Cortex of kidney (tissue), 1 donor: ENCODE results near the gene PSG4.
"Not testable (repeated sequence)": the region's sequence is repeated elsewhere in the genome, so short reads cannot be mapped to it uniquely, and the experiment has no call there.

Experiments used
- DNase-seq: peaks from one replicate; lab custom pipeline; 2025; lab: John Stamatoyannopoulos, UW

Gene PSG4

DNA sequence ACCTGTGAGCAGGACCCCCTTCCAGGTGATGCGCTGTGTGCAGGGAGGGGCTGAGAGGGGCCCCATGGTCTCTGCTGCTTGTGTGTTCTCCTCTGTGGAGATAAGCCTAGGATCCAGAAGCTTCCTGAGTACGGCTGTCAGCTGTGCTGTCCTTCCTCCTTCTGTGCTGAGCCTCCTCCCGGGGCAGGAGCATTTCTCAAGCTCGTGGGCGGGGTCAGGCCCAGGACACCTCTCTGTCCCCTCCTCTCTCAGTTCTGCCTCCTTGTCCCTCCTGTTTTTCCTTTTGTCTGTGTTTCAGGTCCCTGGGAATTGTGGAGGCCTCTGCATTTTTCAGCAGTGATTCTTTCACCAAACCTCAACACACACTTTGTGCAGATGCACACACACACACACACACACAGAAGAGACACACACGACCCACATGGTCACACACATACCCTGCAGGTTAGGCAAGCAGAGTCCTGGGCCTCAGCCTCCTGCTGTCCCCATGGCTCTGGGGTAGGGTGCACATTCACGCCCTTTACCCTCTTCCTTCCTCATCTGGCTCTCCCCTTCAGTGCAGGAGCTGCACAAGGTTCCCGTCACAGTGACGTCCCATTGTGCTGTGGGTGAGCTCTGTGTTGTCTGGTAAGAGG lies at the start of gene PSG4:
PSG4 (minus strand) TSS at position 168 of the 635 bp plus-strand sequence; CDS start at position 66, 102 bp downstream.
- not testable (repeated sequence) for DNase-seq

DNA sequence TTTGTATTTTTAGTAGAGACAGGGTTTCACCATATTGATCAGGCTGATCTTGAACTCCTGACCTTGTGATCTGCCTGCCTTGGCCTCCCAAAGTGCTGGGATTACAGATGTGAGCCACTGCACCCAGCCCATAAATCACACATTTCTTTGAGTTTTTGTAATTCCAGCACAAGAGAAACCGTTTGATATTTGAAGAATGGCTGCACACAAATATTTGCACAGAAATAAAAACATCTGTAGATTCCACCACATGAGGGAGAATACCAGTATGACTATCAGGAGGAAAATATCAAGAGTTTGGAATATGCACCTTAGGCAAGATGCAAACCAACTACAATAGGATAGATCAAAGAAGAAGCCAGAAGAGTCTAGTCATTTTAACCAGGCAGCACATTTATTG lies 46.0 kb upstream of the PSG4 start:
- DNase-seq, result not testable (repeated sequence)

DNA sequence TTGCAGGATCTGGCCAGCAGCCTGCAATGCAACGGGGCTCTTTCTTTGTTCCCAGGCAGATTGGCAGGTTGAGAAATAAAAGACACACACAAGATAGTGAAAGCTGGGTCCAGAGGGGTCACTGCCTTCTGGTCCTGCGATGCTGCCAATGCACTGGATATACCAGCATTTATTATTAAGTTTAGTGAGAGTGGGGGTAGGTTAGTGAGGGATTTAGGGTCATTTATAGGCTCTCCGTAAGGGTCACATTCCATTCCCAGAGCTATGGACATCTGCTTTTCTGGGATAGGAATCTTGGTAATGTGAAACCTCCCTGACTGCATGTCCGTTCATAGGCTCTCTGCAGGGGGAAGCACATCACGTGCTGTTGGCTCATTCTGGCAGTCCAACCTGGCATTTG lies 44.9 kb upstream of the PSG4 start:
- not testable (repeated sequence) for DNase-seq

DNA sequence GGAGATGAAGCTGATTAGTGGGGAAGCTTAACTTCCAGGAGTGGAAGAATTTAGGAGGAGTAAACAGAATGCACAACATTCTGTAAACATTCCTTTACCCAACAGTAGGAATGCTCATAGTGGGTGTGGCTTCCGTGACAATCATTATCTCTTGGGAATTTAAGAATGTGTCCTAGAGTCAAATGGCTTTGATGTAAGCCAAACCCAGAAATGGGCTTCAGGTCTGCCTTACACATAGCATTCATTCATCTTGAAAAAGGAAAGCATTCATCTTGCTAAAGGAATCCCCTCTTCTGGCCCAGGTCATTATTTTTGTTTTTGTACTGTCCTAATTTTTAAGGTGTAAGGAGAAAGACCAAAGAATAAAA lies 43.2 kb upstream of the PSG4 start:
- not testable (repeated sequence) for DNase-seq

DNA sequence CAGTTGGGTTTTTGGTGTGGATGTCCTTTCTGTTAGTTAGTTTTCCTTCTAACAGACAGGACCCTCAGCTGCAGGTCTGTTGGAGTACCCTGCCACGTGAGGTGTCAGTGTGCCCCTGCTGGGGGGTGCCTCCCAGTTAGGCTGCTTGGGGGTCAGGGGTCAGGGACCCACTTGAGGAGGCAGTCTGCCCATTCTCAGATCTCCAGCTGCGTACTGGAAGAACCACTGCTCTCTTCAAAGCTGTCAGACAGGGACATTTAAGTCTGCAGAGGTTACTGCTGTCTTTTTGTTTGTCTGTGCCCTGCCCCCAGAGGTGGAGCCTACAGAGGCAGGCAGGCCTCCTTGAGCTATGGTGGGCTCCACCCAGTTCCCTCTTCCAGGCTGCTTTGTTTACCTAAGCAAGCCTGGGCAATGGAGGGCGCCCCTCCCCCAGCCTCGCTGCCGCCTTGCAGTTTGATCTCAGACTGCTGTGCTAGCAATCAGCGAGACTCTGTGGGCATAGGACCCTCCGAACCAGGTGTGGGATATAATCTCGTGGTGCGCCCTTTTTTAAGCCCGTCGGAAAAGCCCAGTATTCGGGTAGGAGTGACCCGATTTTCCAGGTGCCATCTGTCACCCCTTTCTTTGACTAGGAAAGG lies 41.9 kb upstream of the PSG4 start:
- DNase-seq, result not testable (repeated sequence)

DNA sequence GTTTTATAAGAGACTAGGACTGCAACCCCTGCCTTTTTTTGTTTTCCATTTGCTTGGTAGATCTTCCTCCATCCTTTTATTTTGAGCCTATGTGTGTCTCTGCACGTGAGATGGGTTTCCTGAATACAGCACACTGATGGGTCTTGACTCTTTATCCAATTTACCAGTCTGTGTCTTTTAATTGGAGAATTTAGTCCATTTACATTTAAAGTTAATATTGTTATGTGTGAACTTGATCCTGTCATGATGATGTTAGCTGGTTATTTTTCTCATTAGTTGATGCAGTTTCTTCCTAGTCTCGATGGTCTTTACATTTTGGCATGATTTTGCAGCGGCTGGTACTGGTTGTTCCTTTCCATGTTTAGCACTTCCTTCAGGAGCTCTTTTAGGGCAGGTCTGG lies 40.4 kb upstream of the PSG4 start:
- DNase-seq, result not testable (repeated sequence)

DNA sequence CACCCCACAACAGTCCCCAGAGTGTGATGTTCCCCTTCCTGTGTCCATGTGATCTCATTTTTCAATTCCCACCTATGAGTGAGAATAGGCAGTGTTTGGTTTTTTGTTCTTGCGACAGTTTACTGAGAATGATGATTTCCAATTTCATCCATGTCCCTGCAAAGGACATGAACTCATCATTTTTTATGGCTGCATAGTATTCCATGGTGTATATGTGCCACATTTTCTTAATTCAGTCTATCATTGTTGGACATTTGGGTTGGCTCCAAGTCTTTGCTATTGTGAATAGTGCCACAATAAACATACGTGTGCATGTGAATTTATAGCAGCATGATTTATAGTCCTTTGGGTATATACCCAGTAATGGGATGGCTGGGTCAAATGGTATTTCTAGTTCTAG lies 36.8 kb upstream of the PSG4 start:
- not testable (repeated sequence) for DNase-seq

DNA sequence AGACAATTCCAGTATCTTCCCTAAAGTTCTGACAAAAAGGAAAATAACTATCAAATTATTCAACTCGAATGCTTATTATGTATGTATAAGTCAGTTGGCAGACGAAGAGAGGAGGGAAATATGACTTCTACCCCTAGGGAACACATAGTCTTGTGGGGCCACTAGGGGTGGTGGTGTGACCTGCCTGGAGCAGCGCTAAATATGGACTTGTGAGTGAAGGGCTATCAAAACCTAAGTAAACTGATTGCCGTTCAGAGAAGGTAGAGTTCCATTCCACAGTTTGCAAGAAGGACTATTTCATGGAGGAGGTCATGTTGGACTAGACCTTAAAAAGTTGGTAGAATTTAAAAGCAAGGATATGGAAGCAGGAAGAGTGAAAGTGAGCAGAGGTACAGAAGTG lies 32.8 kb upstream of the PSG4 start:
- not testable (repeated sequence) for DNase-seq

DNA sequence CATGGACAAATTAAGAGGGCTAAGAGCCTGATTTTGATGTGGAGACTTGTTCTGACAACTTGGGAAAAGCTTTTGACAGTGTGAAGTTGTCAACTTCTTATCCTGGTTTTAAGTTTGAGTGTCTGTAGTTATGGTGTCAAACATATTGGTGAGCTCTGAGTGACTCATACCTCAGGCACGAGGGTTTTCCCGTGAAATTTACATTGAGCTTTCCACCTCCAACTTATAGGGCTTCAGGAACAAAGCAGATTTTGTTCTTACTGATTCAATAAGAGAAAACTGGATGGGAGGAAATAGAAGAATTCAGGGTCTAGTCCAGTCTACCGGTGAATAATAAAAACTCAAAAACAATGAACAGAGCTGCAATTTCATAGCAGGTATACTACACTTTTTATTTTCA lies 30.2 kb upstream of the PSG4 start:
- DNase-seq, result not testable (repeated sequence)

DNA sequence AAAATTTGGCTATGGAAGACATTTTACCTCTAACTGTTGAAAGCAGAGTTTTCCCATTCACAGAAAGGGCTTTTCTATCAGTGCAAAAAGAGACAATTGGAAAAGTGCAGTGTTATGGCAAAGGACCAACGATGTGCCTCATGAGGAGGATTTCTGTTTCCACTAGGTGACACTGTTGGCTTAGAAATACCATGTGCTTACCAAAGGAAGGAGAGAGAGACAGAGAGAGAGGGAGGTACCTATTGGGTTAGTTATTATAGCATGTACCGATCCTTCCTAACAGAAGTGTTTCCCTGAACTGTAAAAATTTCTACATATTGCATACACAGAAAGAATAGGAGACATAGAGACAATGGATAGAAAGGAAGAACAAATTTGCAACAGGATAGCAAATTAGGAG lies 23.9 kb upstream of the PSG4 start:
- DNase-seq, result no peak

DNA sequence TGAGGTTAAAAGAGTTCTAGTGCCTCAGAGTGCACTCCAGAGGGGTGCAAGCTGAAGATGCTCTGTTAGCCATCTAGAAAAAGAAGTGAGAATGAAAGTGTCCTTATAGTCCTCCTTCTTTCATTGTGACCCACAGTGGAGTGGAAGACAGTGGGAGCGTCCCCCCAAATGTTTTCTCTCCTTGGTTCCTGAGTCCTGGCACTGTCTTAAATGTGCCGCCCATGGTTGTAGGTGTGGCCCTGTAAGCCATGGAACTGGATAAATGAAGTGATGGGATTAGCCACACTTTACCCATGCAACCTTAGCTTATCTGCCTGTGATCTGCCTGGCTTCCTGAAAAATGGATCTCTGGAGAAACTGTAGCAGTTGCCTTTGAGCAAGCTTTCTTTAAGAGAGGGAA lies 23.3 kb upstream of the PSG4 start:
- DNase-seq, result not testable (repeated sequence)

DNA sequence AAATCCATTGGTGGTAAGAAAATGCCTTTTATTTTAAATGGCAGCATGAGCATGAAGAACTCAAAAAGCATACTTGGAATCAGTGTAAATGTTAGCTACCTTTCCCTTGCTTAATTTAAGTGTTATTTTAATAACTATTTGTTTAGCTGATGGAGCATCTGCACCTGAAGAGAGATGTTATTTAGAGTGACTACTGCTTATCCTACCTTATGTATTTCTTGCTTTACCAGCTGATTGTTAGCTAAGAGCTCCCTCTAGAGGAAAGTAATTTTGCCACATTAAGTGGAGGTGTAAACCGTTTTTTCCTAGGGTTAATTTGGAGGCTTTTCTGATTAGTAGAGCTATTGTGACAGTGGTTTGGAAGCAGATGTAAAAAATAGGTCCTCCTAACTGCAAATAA lies 21.5 kb upstream of the PSG4 start:
- not testable (repeated sequence) for DNase-seq

DNA sequence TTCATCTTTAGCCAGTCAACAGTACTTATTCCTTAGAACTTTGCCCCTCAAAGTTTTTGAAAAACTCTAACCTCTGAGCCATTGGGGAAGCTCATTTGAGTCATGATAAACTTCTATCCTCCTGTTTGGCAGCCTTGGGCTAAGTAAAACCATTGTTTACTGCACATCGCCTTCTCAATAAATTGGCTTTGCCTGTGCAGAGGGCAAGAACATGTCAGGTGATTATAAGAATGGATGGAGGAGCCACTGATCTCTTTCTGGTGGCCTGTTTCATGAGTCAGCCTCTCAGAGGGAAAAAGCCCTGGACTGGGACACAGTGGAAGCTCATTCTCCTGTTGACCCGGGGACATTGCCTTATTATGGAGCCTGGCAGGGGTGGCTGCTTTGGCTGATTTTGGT lies 19.4 kb upstream of the PSG4 start:
- no peak for DNase-seq

DNA sequence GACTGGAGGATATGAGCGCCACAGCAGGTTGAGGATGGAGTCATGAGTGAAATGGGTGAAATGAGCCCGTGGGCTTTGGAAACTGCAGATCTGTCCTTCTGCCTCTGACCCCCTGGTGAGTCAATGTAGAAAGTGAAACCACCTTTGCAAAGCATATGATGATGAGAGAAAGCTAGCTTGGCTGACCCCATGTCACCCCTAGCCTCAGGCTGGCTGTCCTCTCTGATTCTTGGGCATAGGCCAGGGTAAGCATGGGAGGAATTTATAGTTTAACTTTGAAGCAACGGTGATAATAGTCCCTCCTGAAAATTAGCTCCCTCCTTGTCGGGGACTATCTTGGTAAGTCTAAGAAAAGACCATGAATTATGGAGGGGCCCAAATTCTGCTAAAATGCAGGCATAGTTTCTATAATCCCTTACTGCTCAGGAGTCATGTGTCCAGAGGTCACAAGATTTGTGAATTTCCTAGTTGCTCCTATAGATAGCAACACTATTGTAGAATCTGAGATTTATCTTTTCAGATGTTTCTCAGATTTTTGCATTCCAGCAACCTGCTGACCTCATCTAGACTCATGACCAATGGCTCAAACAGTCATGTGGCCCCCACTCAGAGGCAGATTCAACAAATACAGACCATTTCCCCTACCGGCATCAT lies 18.9 kb upstream of the PSG4 start:
- not testable (repeated sequence) for DNase-seq

DNA sequence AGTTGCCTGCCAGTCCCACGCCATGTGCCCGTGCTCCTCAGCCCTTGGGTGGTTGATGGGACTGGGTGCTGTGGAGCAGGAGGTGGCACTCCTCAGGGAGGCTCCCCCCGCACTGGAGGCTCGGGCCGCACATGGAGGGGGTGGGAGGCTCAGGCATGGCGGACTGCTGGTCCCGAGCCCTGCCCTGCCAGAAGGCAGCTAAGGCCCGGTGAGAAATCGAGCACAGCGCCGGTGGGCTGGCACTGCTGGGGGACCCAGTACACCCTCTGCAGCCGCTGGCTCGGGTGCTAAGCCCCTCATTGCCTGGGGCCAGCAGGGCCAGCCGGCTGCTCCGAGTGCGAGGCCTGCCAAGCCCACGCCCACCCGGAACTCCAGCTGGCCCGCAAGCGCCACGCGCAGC lies 16.5 kb upstream of the PSG4 start:
- DNase-seq, result not testable (repeated sequence)

DNA sequence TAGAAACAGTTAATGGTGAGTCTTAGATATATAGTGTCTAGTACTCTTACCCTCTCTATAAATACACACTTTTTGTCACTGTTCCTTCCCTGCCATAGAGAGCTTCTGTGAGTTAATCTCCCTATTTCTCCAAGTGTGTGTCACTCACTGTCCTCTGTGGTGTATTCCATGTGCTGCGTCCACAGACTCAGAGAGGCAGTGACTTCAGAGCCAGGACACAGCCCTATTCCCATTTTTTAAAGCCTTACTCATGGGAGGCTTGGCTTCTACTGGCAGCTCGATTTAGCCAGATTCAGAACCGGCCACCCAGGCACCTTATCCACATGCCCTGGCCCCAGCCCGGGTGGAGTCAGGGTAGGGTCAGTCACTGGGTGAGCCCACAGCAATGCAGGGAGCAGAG lies 13.7 kb upstream of the PSG4 start:
- DNase-seq, result not testable (repeated sequence)

DNA sequence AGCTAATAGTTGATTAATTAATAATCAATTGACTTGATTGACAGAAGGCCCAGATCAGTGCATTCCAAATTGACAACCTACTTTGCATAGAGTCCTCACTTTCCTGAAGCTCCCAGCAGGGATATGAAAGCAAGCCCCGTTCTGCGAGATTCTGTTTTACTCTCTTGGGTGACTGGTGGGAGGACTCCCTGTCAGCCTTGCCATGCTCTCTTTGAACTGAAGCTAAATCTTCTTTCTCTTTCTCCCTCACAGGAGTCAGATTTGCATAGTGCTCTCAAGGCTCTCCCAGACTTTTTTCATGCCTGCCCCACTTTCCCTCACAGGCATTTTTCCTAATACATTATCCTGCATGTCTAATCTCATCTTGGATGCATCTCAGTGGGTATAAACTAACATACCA lies 10.4 kb upstream of the PSG4 start:
- not testable (repeated sequence) for DNase-seq

DNA sequence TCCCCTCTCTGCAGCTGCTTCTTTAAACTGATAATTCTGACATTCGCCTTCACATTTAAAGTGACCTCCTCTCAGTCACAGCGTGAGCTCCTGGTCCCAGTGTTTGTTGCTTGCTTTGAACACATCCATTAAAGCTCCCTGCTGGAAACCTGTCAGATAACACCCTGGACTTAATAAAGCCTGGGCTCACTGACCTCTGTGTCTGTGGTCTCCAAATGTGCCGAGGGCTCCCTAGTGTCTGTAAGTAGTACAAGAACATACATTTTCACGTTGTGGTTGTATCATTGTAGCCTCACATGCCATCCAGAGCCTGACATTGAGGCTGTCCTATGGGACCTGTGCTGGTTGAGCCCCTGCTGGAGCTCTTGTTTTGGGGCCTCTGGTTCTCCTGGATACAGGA lies 2.6 kb upstream of the PSG4 start:
- no peak for DNase-seq

DNA sequence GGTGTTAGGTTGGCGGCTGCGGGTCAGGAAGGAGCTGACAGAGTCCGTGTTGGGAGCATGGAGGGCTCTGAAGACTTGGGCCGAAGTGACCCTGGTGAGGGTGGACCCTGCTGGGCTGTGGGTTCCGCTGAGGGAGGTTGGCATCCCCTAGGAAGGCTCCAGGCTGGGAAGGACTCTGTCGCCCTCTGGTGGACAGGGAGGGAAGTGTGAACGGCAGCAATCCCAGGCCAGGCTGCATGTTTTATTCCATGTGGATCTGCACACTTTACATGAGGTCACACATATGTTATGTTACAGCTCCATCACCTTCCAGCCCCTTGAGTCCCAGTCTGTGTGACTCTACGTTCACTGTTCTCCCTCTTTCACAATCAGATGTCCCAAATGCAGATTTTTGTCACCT lies 1.7 kb upstream of the PSG4 start:
- not testable (repeated sequence) for DNase-seq

DNA sequence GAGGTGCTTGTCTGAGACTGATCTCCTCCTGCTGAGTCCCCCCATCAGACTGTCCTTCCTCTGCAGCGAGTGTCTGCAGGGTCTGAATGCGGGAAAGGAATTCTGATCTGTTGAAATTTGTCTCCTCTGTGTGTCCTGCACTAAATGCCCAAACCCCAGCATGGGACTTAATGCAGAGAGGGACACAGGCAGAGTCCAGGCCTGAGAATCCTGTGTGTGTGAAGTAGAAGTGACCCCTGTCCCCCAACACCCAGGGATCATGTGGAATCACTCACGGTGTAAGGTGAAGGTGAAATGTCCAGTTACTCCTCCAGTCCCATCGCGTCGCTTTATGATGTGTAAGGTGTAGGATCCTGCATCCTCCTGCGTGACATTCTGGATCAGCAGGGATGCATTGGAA lies 1.8 kb downstream of the PSG4 start:
- DNase-seq, result not testable (repeated sequence)

DNA sequence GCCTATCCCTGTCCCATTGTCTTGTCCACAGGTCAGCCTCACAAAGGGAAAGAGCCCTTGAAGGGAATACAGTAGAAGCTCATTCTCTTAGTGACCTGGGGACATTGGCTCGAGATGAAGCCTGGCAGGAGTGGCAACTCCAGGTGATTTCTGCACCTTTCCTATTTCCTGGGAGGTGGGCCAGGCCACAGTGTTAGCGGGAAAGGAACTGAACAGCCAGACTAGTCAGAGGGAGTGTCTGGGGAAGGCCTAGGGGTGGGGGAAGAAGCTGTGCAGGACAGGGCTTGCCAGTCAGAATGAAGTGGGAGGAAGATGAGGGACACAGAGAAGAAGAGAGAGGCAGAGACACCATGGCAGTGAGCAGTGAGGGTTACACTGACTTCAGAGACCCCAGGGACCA lies 3.5 kb downstream of the PSG4 start:
- DNase-seq, result not testable (repeated sequence)

DNA sequence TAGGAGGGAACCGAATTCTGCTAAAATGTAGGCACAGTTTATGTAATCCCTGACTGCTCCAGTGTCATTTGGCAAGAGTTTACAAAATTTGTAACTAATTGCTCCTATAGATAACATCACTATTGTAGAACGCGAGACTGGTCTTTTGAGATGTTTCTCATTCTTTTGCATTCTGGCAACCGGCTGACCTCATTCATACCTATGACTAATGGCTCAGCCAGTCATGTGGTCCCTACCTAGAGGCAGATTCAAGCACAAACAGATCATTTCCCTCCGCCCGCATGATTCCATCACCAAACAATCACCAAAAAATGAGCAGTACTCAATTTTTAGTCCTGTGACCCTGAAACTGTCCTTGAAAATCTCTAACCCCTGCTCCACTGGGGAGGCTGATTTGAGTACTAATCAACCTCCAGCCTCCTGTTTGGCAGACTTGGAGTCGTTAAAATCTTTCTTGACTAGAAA lies 4.1 kb downstream of the PSG4 start:
- DNase-seq, result not testable (repeated sequence)
